HG02885 (cell line): ENCODE data around the gene SLC22A17.

Experiments
- ATAC-seq: cut with Tn5 transposase; IDR thresholded peaks from one replicate; pipeline ENCODE4 v1.9.1; 2021; ENCODE audit warnings: mild to moderate bottlenecking; ENCODE audit not compliant: unreplicated experiment, poor library complexity

Gene SLC22A17

DNA sequence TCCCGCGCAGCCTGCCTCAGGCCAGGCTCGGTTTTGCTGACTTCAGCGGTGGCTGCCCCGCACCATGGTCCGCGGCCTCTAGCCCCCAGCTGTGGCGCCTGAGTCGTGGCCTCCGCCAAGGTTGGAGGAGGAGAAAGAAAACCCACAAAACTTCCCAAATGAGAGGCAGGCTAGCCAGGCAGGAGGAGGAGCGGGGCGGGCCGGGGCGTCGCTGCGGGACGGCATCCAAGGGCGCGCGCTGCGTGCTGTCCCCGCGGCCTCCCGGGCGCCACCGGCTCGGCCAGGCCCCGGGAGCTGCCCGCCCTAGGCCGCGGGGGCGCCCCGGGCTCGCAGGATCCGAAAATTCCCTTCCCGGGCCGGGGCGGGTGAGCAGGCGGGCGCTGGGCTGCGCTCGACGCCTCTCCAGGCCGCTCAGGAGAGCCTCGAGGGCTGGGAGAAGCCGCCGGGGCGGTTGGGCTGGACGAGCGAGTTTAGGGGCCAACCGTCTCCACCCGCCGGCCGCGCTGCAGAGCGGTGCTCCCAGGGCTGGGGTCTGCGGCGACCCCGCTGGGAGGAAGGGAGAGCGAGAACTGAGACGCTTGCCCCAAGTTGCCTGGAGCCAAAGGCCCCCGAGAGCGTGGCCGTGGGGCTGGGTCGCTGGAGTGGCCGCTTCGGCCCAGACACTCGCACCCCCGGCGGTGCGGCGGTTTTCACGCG lies 12.5 kb upstream of the SLC22A17 start, which contains the start of gene EFS:
EFS (minus strand) TSS at position 137 of the 696 bp plus-strand sequence. CDS start 147 bp downstream, outside the sequence.
- ATAC-seq = no peak

DNA sequence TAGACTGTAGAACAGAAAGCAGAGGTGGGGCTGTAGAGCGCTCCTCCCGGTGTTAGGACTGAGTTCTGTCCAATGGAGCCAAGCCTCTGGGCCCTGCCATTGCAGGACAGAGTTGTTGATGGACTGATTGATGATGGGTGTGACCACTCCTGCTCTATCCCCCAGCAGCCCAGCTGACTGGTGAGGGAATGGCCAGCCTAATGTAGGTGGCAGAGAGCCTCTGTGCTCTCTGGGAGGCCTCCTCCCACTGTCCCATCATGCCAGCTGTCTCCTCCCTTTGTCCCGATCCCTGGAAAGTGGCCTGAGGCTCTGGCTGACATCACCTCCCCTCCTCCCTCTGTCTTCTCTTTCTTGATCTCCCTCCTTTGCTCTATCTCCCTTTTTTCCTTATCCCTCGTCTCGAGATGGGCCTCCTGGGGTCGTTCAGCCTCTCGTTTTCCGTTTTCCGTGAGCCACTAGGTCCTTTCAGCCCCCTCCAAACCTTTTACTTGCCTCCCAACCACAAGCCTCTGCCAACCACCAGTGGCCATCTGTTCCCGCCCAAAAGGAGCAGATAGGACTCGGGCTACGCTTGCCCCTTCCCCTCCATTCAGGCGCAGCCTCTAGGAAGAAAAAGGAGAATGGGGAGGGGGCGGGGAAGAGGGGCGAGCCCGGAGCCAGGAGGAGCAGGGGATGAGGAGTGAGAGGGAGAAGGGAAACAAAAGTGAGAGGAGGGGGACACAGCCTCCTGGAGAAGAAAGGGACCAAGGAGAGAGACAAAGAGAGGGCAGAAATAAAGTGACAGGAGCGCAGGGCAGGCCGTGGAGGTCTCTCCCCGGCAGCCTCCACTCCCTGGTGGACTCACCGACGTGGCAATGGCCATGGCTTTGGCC lies 11.7 kb upstream of the SLC22A17 start:
- no peak for ATAC-seq

DNA sequence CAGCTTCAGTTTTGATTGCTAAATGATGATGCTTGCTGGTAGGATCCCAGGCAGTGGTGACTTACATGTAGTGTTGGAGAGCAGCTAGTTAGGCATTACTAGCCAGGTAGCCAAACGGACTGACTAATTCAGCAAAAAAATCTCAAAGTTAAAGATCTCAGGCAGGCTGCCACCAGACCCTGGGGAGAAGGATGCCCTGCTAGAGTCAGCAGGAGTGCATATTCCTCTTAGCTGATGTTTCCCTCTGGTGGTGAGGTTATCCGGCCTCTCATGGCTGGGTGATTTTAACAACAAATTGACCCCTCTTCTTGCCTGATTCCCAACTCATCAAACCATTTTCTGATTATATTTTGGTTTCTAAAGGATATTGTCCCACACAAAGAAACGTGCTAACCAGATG lies 9.5 kb upstream of the SLC22A17 start:
- ATAC-seq = no peak

DNA sequence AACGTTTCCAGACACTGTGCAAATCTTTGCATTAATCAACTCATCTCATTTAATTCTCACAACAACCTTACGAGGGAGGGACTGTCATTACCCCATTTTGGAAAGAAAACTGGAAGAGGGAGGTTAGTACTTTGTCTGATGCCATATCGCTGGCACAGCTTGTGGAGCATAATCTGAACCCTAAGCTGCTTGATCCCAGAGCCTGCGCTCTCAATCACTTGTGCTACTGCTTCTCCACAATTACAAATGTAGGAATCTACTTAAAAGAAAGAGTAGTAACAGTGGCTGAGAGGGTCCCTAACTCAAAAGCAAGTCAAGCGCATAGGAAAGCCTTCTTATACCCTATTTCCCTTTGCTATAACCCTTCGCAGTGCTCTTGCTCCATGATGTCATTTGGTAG lies 9.1 kb upstream of the SLC22A17 start:
- no peak for ATAC-seq

DNA sequence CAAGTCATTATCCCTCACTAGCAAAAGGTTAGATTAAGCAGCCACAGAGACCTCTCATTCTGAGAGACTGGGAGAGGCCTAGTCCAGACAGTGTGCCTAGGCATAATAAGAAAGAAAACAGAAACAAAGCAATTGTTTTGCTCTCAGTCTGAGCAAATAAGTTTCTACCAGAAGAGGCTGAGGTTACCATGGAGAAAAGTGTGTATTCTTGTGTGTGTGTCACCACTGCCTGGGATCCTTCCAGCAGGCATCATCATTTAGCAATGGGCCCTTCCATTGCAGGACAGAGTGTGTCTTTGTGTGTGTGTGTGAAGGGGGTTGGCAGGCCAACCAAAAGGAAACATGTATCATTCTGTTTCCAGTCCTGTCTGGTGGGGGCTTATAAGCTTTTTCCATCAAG lies 8.6 kb upstream of the SLC22A17 start:
- ATAC-seq = no peak

DNA sequence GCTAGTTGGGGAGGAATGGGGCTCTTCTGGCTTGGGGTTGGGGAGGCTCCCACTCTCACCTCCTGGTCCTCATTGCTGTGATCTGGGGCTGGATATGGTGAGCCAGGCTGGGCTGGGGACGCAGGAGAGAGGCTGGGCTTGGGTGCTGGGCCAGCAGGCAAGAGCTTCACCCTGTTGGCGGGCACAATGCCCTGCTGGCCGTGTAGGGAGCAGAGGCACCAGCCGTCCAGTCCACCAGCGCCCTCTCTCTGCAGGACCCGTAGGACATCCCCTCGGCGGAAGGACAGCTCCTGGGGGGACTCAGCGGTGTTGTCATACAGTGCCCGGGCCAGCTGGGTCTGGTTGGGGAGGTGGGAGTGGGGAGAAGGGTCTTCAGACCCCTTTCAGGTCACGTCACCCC lies 7.8 kb upstream of the SLC22A17 start:
- no peak for ATAC-seq

DNA sequence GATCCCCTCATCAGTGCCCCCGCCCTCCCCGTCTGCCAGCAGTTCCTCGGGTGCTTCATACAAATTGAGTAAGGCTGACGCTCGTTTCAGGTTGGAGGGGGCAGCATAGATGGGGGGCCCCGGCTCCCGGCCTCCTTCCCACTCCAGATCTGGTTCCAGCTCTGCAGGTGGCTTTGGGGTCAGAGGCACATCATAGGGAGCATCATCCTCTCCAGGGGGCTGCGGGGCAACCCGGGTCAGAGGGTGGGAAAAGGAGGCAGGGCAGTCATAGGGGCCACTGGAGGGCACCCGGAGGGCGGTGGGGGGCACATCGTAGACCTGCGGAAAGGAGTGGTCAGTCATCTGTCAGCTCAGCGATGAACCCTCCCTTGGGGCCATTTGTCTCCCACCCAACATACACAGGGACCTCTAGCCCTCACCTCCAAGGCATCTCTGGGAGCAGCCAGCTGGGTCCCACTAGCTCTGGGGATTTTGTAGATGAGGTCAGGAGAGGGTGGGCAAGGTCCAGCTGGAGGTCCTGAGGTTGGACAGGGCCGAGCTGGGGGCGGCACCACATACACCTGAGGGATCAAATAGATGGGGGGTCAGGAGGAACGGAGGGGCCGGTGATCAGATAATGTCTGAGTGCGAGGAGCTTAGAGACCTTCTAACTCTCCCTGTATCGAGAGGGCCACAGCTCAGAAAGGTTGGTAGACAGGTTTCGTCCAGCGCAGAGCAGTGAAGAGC lies 7.2 kb upstream of the SLC22A17 start:
- no peak for ATAC-seq

DNA sequence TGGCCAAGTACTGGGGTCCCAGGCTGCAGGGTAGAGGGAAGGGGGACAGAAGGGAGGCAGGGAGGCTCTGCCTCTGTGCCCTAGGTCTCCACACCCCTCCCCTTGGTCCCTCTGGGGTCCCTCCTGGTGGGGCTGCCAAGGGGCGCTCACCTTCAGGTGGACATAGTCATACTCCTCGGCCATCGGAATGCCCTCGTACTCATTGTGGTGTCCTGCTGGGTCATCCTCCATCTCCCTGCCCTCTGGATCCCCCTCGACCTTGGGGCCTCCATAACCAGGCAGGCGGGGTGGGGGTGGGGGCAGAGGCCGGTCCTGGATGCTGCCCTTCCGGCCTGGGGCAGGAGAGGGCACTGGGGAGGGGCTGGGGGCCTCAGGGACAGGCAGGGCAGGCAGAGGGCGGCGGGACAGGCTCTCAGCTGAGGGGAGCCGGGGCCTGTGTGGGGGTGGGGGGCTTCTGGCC lies 6.5 kb upstream of the SLC22A17 start:
- ATAC-seq = no peak

DNA sequence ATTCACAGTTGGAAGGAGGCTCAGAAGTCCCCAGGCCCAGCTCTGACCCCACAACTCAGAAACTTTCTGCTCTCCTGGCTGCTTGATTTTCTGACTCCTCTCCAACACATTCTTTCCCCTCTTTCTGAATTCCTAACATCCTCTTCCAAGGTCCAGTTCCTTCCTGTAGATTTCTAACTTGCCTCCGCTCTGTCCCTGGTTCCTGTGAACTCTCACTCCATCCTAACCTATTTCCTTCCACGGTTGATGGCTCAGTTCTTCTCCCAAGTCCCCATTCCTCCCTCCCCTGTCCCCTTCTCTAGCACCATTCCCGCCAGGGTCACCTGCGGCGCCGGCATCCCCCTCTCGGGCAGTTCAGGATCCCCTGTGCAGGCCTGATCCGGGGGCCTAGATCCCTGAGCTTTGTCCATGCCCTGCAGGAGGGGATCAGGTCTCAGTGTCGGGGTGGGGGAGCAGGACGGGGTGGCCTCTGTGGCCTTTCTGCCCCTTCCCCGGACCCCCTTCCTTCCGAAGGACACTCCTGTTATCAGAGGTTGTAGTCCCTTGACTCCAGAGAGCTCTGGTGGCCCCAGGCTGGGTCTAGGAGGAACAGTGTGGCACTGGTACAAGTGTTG lies 6.0 kb upstream of the SLC22A17 start:
- ATAC-seq = no peak

DNA sequence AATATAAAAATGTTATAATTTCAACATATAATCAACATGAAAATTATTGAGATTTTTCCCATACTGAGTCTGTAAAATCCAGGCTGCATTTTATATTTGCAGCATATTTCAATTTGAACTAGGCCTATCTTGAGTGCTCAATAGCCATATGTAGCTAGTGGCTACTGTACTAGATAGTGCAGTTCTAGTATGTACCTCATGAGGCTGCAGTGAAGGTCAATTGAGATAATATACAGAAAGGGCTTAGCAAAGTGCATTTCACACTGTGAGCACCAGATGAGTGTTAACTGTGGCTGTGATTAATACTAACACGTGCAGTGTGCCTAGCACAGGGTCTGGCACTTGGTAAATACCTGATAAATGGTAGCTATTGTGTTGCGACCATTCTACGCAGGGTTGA lies 5.4 kb upstream of the SLC22A17 start:
- no peak for ATAC-seq

DNA sequence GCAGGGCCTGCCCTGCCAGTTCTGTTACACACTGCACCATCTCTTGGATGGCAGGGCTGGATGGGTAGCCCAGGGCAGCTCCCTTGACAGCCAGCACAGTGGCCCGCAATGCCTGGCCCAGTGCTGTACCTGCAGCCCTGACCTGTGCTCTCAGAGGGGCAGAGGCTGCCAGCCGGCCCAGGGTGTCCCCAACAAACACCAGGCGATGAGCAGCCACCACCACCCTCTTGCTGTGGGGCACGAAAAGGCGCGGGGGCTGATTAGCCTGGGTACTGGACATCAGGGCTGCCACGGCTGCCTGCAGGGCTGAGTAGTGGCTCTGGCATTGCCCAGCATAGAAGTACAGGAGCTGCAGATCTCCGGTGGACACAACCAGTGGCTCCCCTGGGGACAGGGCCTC lies 4.6 kb upstream of the SLC22A17 start:
- no peak for ATAC-seq

DNA sequence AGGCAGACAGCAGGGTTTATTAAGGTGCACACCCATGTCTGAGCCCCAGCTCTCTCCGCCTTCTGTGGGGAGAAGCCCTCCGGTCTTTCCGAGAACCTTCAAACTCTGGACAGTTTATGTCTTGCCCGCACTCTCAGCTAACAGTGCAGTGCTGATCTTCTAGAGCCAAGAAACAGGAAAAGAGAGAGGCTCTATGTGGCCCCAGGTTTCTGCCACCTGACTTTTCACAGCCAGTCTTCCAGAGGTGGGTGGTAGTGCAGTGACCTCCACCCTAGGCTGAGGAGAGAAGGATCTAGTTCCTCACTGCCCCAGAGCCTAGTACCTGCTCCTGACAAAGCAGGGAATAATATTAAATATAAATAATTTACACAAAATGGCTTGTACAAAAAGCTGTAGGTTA lies 4.0 kb upstream of the SLC22A17 start:
- ATAC-seq = no peak

DNA sequence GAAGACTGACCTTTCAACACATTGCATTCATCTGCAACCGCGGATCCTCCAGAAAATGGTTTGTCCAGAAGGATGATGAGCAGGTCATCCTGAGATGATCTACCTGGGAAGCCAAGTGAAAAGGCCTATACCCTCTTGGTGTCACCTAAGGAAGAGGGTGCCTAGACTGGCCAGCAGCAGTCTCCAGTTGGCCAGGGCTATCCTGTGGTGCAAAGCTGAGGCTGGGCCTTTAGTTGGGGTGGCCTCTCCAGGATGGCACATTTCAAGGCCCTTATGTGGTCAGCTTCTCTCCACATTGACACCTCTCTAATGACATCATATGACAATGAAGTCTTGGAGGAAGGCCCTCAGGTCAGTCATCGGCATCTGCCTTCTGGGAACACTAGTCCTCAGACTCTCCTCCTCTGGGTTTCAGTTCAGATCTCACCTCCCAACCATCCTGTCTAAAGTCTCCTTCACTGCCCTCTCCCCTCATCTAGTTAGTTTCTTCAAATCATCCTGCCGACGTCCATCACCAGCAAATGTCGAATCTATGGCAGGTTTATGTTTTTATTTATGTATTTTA lies 3.3 kb upstream of the SLC22A17 start:
- no peak for ATAC-seq

DNA sequence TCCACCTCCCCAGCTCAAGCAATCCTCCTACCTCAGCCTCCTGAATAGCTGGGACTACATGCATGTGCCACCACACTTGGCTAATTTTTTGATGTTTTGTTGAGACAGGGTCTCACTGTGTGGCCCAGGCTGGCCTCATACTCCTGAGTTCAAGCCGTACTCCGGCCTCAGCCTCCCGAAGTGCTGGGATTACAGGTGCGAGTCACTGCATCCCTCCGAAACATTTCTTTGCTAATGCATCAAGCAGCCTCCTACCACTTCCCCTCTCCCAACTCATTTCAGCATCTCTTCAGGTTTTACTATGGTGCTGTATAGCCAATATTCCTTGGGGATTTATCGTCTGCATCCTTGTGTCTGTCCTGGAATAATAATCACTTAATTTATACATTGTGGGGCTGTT lies 2.3 kb upstream of the SLC22A17 start:
- ATAC-seq = no peak

DNA sequence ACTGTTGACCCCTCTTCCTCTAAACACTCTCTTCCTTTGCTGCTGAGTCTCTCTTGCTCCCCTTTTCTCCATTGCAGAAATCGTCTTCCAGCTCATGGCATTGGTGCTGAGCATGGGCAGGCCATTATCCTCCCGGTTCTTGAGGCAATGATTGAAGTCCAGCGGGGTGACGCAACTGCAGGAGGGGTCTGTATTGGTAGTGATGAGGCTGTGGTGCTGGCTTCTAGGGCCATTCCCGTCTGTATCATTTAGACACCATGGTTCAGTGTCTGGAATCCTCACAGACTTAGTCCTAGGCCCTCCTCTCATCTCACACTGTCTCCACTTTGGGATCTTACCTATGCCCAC lies 720 bp upstream of the SLC22A17 start:
- no peak for ATAC-seq

DNA sequence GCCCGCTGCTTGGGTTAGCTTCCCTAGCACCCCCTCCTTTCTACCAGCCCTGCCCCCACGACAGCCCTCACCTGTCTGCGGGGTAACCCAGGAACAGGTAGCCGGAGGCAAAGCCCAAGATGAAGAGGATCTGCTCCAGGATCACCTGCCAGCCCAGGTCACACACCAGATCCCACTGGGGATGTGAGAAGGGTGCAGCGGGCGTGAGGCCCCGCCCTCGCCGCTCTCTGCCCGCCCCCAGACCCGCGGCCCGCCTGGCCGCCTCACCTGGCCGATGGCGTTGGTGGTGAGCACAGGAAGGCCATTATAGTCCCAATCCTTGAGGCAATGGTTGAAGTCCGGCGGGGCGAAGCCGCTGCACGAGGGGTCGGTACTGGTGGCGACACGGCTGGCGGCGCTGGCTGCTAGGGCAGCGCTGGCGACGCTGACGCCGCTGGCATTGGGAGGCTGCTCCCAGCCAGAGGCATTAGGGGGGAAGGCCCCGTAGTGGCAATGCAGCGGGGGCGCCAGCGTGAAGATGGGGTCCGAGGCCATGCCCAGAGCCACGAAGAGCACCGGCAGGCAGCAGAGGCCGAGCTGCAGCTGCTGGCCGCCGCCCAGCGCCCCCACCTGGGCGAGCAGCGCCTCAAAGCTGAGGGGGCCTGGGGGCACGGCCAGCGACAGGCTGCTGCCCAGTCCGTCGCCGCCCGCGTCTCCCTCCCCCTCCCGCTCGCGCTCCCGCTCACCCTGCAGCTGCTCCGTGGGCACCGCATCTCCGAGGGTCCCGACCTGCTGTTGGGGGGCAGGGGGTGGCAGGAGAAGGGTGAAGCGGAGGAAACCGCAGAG lies 794 bp downstream of the SLC22A17 start:
- ATAC-seq = no peak

DNA sequence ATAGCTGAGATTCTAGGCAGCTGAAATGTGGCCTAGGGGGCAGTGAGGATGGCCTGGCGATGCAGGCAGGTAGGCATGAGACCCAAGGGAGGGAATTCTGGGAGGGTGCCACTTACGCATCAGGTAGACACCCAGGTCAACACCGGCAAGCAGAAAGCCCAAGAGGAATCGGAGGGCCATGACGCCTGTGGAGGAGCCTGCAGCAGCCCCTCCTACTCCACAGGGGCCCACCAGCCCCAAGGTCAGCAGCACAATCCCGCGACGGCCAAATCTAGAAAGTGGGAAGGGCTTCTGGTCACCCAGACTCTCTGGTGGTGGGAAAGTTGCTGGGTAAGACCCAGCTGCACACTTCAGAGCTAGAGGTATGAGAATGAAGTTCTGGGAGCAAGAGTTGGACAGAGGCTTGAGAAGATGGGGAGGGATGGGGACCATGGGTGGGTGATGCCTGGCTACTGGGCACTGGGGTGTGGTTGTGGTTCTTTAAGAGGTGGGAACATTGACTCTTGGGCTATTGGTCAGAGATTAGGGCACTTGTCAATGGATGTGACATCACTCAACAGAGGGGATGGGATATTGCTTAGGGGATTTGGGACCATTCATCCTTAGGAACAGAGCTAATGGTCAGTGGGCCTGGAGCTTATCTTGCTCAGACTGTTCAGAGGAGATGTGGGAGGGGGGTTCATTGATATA lies 3.4 kb downstream of the SLC22A17 start:
- no peak for ATAC-seq

DNA sequence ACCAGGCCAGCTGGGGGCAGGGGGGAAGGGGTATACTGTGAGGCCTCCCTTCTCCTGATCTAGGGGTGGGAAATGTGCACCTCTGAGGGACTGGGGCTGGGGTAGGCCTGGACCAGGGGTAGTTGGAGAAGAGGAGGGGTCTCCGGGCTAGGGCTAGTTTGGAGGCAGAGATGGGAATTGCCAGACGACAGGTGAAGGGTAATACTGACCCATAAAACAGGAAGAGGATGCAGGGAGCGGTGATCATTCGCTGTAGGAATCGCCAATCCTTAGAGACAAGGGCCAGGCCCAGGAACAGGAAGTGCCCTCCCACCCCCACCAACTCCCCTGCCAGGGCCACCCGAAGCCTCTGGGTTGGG lies 4.4 kb downstream of the SLC22A17 start:
- no peak for ATAC-seq
